ENCODE results near the gene SUN1.

Gene SUN1

GRCh38 chr7:906776-907157 is 74.5 kb downstream of the SUN1 start:
- Histone ChIP-seq H3K36me3 (ENCODE audit: control insufficient read depth in 2 of 2, insufficient read depth in 1 of 2, low read length in 2 of 2) (no peaks in the 10 kb centered on the region), H3K4me3 (ENCODE audit: low read depth, low read length) (no peak overlapping the region), H3K27ac (ENCODE audit: extremely low read depth, low read depth, low read length) (0 out of 2 replicates have a peak overlapping the region, but pooled peaks have one; percentile 9), H3K4me1 (ENCODE audit: control insufficient read depth, insufficient read depth, low read length) (no peaks in the 10 kb centered on the region; the same call in 1 of the 2 replicates), H3K9me3 (ENCODE audit: control insufficient read depth, insufficient read depth, low read depth, low read length) (no peaks in the 10 kb centered on the region)
- ChIA-PET CTCF (interaction anchor here (1.0 kb wide), 1 partner anchor 86 kb away, joined by 3 read pairs; no protein-coding TSS in a partner anchor), POLR2A (no interaction called here)
- TF ChIP-seq PRDM1 (tag by site-specific recombination; IDR thresholded peaks at IDR 0.05) (no peak), ZNF248 (tag by site-specific recombination; IDR thresholded peaks at IDR 0.05) (no peak), BCL11A (tag by site-specific recombination; IDR thresholded peaks at IDR 0.05; ENCODE audit: low read depth) (peak; percentile 58; the same call in 1 of the 2 replicates), ZNF169 (tag by site-specific recombination; IDR thresholded peaks at IDR 0.05) (no peak)

DNA sequence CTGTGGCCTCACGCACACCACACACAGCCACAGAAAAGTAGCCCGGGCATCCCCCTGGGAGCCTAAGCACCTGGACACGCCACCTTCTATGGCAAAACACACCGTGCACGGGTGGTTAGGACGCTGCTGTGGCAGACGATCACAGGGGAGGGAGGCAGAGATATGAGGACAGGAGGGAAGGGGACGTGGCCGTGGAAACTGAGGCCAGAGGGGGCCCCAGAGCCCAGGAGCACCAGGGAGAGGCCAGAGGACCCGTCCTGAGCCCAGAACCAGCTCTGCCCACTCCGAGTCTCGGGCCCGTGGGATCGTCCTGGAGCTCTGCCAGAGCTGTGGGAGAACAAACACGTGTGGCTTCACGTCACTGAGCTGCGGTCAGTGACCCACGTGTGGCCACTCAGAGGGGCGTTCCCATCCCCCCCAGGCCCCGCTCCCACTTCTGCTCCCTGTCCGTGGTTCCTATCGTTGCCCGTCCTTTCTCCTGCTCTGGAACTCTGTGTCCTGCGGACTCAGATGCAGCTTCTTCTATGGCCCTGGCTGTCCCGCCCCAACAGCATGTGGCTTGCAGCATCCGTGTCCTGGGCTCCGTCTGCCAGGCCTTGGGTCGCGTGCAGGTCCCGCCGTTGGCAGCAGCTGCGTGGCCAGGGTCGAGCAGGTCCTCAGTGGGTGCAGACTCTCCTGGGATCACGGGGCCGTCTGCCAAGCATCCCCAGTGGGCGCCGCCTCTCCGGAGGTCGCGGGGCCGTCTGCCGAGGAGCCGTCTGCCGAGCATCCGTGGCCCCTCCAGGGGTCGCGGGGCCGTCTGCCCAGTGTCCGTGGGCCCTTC is 75.1 kb downstream of the SUN1 start:
- H3K27ac ChIP-seq (ENCODE audit: extremely low read depth, low read depth, low read length), result 0 out of 2 replicates have a peak overlapping the region, but pooled peaks have one; percentile 9
- ChIA-PET CTCF (interaction anchor here (0.8 to 2.0 kb wide), 4 partner anchors 16 to 270 kb away, joined by 3 to 8 read pairs (median 3); no protein-coding TSS in a partner anchor), POLR2A (interaction anchor here (0.6 kb wide), 1 partner anchor 94 kb away, joined by 3 read pairs; no protein-coding TSS in a partner anchor)

More for the DNA sequence above, 75.1 kb downstream of the SUN1 start:
- TF ChIP-seq ELK4 (IDR thresholded peaks at IDR 0.05; ENCODE audit: borderline replicate concordance, low read depth, low read length) (no peak), GLIS2 (tag by site-specific recombination; IDR thresholded peaks at IDR 0.05) (0 out of 2 replicates have a peak, but pooled peaks have one; percentile 26), BCL11B (tag by site-specific recombination; IDR thresholded peaks at IDR 0.05; ENCODE audit: low read depth) (0 out of 2 replicates have a peak, but pooled peaks have one; percentile 38), HIC1 (tag by site-specific recombination; IDR thresholded peaks at IDR 0.05) (0 out of 2 replicates have a peak, but pooled peaks have one; percentile 21), ZNF549 (tag by site-specific recombination; IDR thresholded peaks at IDR 0.05) (no peak), BCL11A (tag by site-specific recombination; IDR thresholded peaks at IDR 0.05; ENCODE audit: low read depth) (peak; percentile 19; the same call in 1 of the 2 replicates), ZNF26 (tag by site-specific recombination; IDR thresholded peaks at IDR 0.05) (no peak)
- Histone ChIP-seq H3K36me3 (ENCODE audit: control insufficient read depth in 2 of 2, insufficient read depth in 1 of 2, low read length in 2 of 2) (no peaks in the 10 kb centered on the region), H3K4me1 (ENCODE audit: control insufficient read depth, insufficient read depth, low read length) (no peaks in the 10 kb centered on the region; the same call in 1 of the 2 replicates), H3K9me3 (ENCODE audit: control insufficient read depth, insufficient read depth, low read depth, low read length) (no peaks in the 10 kb centered on the region), H3K4me3 (ENCODE audit: low read depth, low read length) (no peak overlapping the region)

All from HEK293 (cell line).